H9 (cell line): Measurements from ENCODE around the gene PNRC1. TPM values are rescaled to one million over a fixed set of nuclear protein-coding genes. Genes with fewer than 3 reads are reported as not detected.

Source experiments
- DNase-seq: peaks from one replicate; pipeline ENCODE4 v3.0.0-alpha.2; 2017
- H2AFZ ChIP-seq: one replicate; pipeline ENCODE4 v1.6.1; 2013; ENCODE audit warnings: mild to moderate bottlenecking, low read length, control low read depth, moderate library complexity
- H2AK5ac ChIP-seq: 2 replicates; pipeline ENCODE4 v1.6.1; 2013; ENCODE audit warnings: low read length, control low read depth, mixed read lengths; ENCODE audit not compliant: insufficient read length
- H2BK120ac ChIP-seq: one replicate; pipeline ENCODE4 v1.6.1; 2013; ENCODE audit warnings: low read depth, mild to moderate bottlenecking, low read length, control low read depth, inconsistent platforms; ENCODE audit not compliant: poor library complexity, severe bottlenecking
- H2BK12ac ChIP-seq: 2 replicates; pipeline ENCODE4 v1.6.1; 2013; ENCODE audit warnings: low read length, control low read depth, mixed read lengths, low read depth; ENCODE audit not compliant: insufficient read length
- H2BK15ac ChIP-seq: 2 replicates; pipeline ENCODE4 v1.6.1; 2013; ENCODE audit warnings: low read depth, low read length, control low read depth
- H2BK20ac ChIP-seq: one replicate; pipeline ENCODE4 v1.6.1; 2013; ENCODE audit warnings: low read depth, mild to moderate bottlenecking, low read length, control low read depth, inconsistent platforms; ENCODE audit not compliant: poor library complexity, severe bottlenecking
- H2BK5ac ChIP-seq: 2 replicates; pipeline ENCODE4 v1.6.1; 2013; ENCODE audit warnings: low read length, control low read depth, mixed read lengths; ENCODE audit not compliant: insufficient read length
- H3K14ac ChIP-seq: 2 replicates; pipeline ENCODE4 v1.6.1; 2013; ENCODE audit warnings: low read length, control low read depth; ENCODE audit not compliant: insufficient read depth
- H3K18ac ChIP-seq: 2 replicates; pipeline ENCODE4 v1.6.1; 2013; ENCODE audit warnings: low read depth, mild to moderate bottlenecking, mixed read lengths, low read length, control low read depth; ENCODE audit not compliant: insufficient read length
- H3K23ac ChIP-seq: 2 replicates; pipeline ENCODE4 v1.6.1; 2013; ENCODE audit warnings: low read length, control low read depth, mixed read lengths, low read depth; ENCODE audit not compliant: insufficient read length
- H3K23me2 ChIP-seq: 2 replicates; pipeline ENCODE4 v1.6.1; 2013; ENCODE audit warnings: low read depth, mild to moderate bottlenecking, mixed read lengths, low read length, control low read depth; ENCODE audit not compliant: insufficient read length, poor library complexity, severe bottlenecking
- H3K27ac ChIP-seq: 2 replicates; pipeline ENCODE4 v1.5.1; 2013; ENCODE audit warnings: low read length, control low read depth, mixed read lengths, low read depth; ENCODE audit not compliant: insufficient read length
- H3K27me3 ChIP-seq: 2 replicates; pipeline ENCODE4 v1.6.1; 2013; ENCODE audit warnings: low read length, control low read depth, inconsistent platforms; ENCODE audit not compliant: insufficient read depth
- H3K4ac ChIP-seq: 2 replicates; pipeline ENCODE4 v1.6.1; 2013; ENCODE audit warnings: low read depth, mild to moderate bottlenecking, control low read depth, inconsistent platforms, low read length, moderate library complexity
- H3K4me1 ChIP-seq: 2 replicates; pipeline ENCODE4 v1.6.1; 2013; ENCODE audit warnings: low read length, control low read depth, inconsistent platforms; ENCODE audit not compliant: insufficient read depth
- H3K4me2 ChIP-seq: 2 replicates; pipeline ENCODE4 v1.6.1; 2013; ENCODE audit warnings: low read length, control low read depth, mixed read lengths; ENCODE audit not compliant: insufficient read length, insufficient read depth
- H3K56ac ChIP-seq: 2 replicates; pipeline ENCODE4 v1.6.1; 2013; ENCODE audit warnings: low read depth, mild to moderate bottlenecking, mixed read lengths, low read length, control low read depth; ENCODE audit not compliant: insufficient read length
- H3K79me1 ChIP-seq: 2 replicates; pipeline ENCODE4 v1.6.1; 2013; ENCODE audit warnings: low read depth, mild to moderate bottlenecking, moderate library complexity, low read length, control low read depth, inconsistent platforms; ENCODE audit not compliant: insufficient read depth, poor library complexity, severe bottlenecking
- H3K79me2 ChIP-seq: 2 replicates; pipeline ENCODE4 v1.6.1; 2013; ENCODE audit warnings: low read length, control low read depth, inconsistent platforms; ENCODE audit not compliant: insufficient read depth
- H3K9ac ChIP-seq: 2 replicates; pipeline ENCODE4 v1.6.1; 2013; ENCODE audit warnings: low read length, control low read depth, mixed read lengths; ENCODE audit not compliant: insufficient read length; ENCODE audit errors: extremely low read depth
- H3K9me3 ChIP-seq: one replicate; pipeline ENCODE4 v1.6.1; 2013; ENCODE audit warnings: low read depth, low read length, inconsistent platforms; ENCODE audit not compliant: control insufficient read depth
- H3T11ph ChIP-seq: one replicate; pipeline ENCODE4 v1.6.1; 2013; ENCODE audit warnings: mild to moderate bottlenecking, low read length, control low read depth, inconsistent platforms
- H4K20me1 ChIP-seq: one replicate; pipeline ENCODE4 v1.6.1; 2013; ENCODE audit not compliant: control insufficient read depth, insufficient read length, insufficient read depth
- H4K5ac ChIP-seq: 2 replicates; pipeline ENCODE4 v1.6.1; 2013; ENCODE audit warnings: low read depth, mild to moderate bottlenecking, mixed read lengths, low read length, control low read depth; ENCODE audit not compliant: insufficient read length
- H4K8ac ChIP-seq: replicated peaks from 2 replicates; pipeline ENCODE4 v1.6.1; 2013; ENCODE audit warnings: low read length, control low read depth, mixed read lengths, low read depth; ENCODE audit not compliant: insufficient read length
- H4K91ac ChIP-seq: 2 replicates; pipeline ENCODE4 v1.6.1; 2013; ENCODE audit warnings: low read depth, mild to moderate bottlenecking, moderate library complexity, mixed read lengths, low read length, control low read depth; ENCODE audit not compliant: insufficient read length
- H3K27ac Mint-ChIP-seq, 3 experiments: 2 replicates in 2 of 3; 3 replicates in 1 of 3; pipeline ENCODE4 v1.8.0; 2020 to 2021; ENCODE audit warnings: mixed read lengths in 3 of 3, mild to moderate bottlenecking in 1 of 3, moderate library complexity in 1 of 3
- H3K27me3 Mint-ChIP-seq: 2 replicates; pipeline ENCODE4 v1.8.0; 2021; ENCODE audit warnings: low read depth, mild to moderate bottlenecking, moderate library complexity, mixed read lengths
- H3K36me3 Mint-ChIP-seq, 3 experiments: 2 replicates in 2 of 3; 3 replicates in 1 of 3; pipeline ENCODE4 v1.8.0; 2020 to 2021; ENCODE audit warnings: low read depth in 3 of 3, mixed read lengths in 3 of 3; ENCODE audit not compliant: insufficient read depth in 1 of 3
- H3K4me1 Mint-ChIP-seq, 2 experiments: 2 replicates each; pipeline ENCODE4 v1.8.0; 2020; ENCODE audit warnings: mixed read lengths in 2 of 2
- H3K4me3 Mint-ChIP-seq, 2 experiments: 2 replicates in 1 of 2; 3 replicates in 1 of 2; pipeline ENCODE4 v1.8.0; 2020 to 2021; ENCODE audit warnings: mild to moderate bottlenecking in 2 of 2, mixed read lengths in 2 of 2, moderate library complexity in 1 of 2
- H3K9me3 Mint-ChIP-seq, 2 experiments: 2 replicates in 1 of 2; 3 replicates in 1 of 2; pipeline ENCODE4 v1.8.0; 2020; ENCODE audit warnings: mild to moderate bottlenecking in 2 of 2, mixed read lengths in 2 of 2, moderate library complexity in 1 of 2
- CTCF ChIP-seq: fragments of 200-600 bp; sonication (generic); conservative IDR thresholded peaks from 3 replicates; pipeline ENCODE4 v1.8.0; 2021; ENCODE audit warnings: antibody characterized with exemption, mild to moderate bottlenecking
- WGBS: extraction: QIAGEN DNeasy Blood & Tissue Kit; methylation state at CpG from one replicate; pipeline ENCODE4 v1.1.7; 2013; ENCODE audit warnings: missing lambda C conversion rate, low lambda C conversion rate, mixed read lengths; ENCODE audit not compliant: insufficient read length; ENCODE audit errors: extremely low coverage; 5-methylcytosine and 5-hydroxymethylcytosine counted together
- total RNA-seq: library from RNA; stranded (reverse); gene quantifications from 2 replicates; pipeline ENCODE4 v1.2.1, GENCODE V29; 2021

PNRC1 gene
- total RNA-seq, 1 experiment from 2014 or later, result 57.4 TPM

GRCh38 chr6:89050155-89050554 lies 30.4 kb upstream of the PNRC1 start:
- Histone ChIP-seq H3K56ac (no peak overlapping the region), H2AK5ac (no peak overlapping the region), H2BK5ac (no peak overlapping the region), H3T11ph (no peak overlapping the region), H3K23ac (no peak overlapping the region), H3K18ac (no peak overlapping the region), H3K9ac (no peak overlapping the region), H3K4me1 (peaks cover 8% of the 10 kb centered on the region; the same call in 1 of the 2 replicates), H2BK120ac (no peak overlapping the region), H3K4me2 (no peak overlapping the region), H2BK12ac (no peak overlapping the region), H4K8ac (no peak overlapping the region), H2BK15ac (no peak overlapping the region), H3K4ac (no peak overlapping the region), H3K27me3 (peaks cover 20% of the 10 kb centered on the region), H3K79me1 (no peaks in the 10 kb centered on the region), H3K23me2 (no peaks in the 10 kb centered on the region), H3K14ac (no peak overlapping the region), H4K20me1 (no peaks in the 10 kb centered on the region), H2BK20ac (no peak overlapping the region), H3K79me2 (no peaks in the 10 kb centered on the region), H4K91ac (no peak overlapping the region), H4K5ac (no peak overlapping the region), H3K9me3 (no peaks in the 10 kb centered on the region), H3K27ac (no peak overlapping the region), H2AFZ (no peak overlapping the region)
- Mint-ChIP-seq H3K4me1 (peaks cover 10 to 19% of the 10 kb centered on the region in 2 experiments), H3K27ac (no peak overlapping the region), H3K27me3 (peaks cover 48% of the 10 kb centered on the region), H3K4me3 (no peak overlapping the region), H3K36me3 (no peaks in the 10 kb centered on the region), H3K9me3 (no peaks in the 10 kb centered on the region)
- no peak for TF ChIP-seq CTCF
- WGBS, result no CpG with 5 or more reads among the region's 3 CpGs
- no peak for DNase-seq
